Thyroid gland (tissue), 4 donors: ENCODE results near the gene ANKRD7. TPM values are rescaled to one million over a fixed set of nuclear protein-coding genes. Genes with fewer than 3 reads are reported as not detected.

Source experiments
- DNase-seq, 2 donors: peaks; one replicate each; pipeline ENCODE4 v3.0.0-alpha.2; 2019
- H3K27ac ChIP-seq, 3 donors: fragments of 200-600 bp; sonication (generic); 1 replicate in 2 of 3; 2 replicates in 1 of 3; pipeline ENCODE4 v1.5.1; 2016 to 2019; ENCODE audit warnings: mild to moderate bottlenecking in 1 of 3, moderate library complexity in 1 of 3
- H3K27me3 ChIP-seq: fragments of 200-600 bp; sonication (generic); one replicate; pipeline ENCODE4 v1.5.1; 2019
- H3K36me3 ChIP-seq, 2 donors: fragments of 200-600 bp; sonication (generic); one replicate each; pipeline ENCODE4 v1.5.1; 2016 to 2019
- H3K4me1 ChIP-seq, 2 donors: fragments of 200-600 bp; sonication (generic); one replicate each; pipeline ENCODE4 v1.5.1; 2017 to 2019
- H3K4me3 ChIP-seq, 3 donors: fragments of 200-600 bp; sonication (generic); replicated peaks in 1 of 3; 1 replicate in 2 of 3; 2 replicates in 1 of 3; pipeline ENCODE4 v1.5.1; 2016; ENCODE audit warnings: mild to moderate bottlenecking in 1 of 3
- H3K9me3 ChIP-seq: fragments of 200-600 bp; sonication (generic); one replicate; pipeline ENCODE4 v1.5.1; 2017
- POLR2A ChIP-seq, 2 donors: fragments of 450-650 bp; IDR thresholded peaks; one replicate each; pipeline ENCODE4 v1.6.1; 2017; ENCODE audit warnings: antibody characterized with exemption in 2 of 2, mild to moderate bottlenecking in 2 of 2, moderate library complexity in 1 of 2
- intact Hi-C: fragments of 100-400 bp; cut with DNase I; formaldehyde crosslinking; loops from one replicate; pipeline ENCODE4 v1.15.1; 2023
- total RNA-seq, 4 donors: library from RNA; depleted of rRNA; stranded (reverse); fragments of >200 nt; gene quantifications; one replicate each; pipeline ENCODE4 v1.2.3, GENCODE V29; 2016
- TF ChIP-seq, protein P1 (sequence below), 6 experiments: fragments of 200-600 bp in 3 of 6; fragments of 450-650 bp in 3 of 6; sonication (generic) in 3 of 6; IDR thresholded peaks; one replicate each; pipeline ENCODE4 v1.5.1; 2016 to 2019; ENCODE audit warnings: antibody characterized with exemption in 6 of 6, mild to moderate bottlenecking in 2 of 6, inconsistent platforms in 1 of 6, moderate library complexity in 1 of 6

Gene ANKRD7
- total RNA-seq, 4 donors from 2014 or later, result 3.3 to 8.2 (median 5.1) TPM

DNA sequence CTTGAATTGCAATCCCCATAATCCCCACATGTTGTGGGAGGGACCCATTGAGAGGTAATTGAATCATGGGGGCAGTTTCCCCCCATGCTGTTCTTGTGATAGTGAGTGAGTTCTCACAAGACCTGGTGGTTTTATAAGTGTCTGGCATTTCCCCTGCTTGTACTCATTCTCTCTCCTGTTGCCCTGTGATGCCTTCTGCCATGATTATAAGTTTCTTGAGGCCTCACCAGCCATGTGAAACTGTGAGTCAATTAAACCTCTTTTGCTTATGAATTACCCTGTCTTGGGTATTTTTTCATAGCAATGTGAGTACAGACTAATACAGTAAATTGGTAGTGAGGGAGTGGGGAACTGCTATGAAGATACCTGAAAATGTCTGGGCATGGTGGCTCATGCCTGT lies 65.0 kb downstream of the ANKRD7 start:
- no peaks in the 10 kb centered on the region for H3K27me3 ChIP-seq
- no peaks in the 10 kb centered on the region for H3K36me3 ChIP-seq
- no peak overlapping the region for H3K4me3 ChIP-seq
- H3K9me3 ChIP-seq, result no peaks in the 10 kb centered on the region
- DNase-seq, result no peak
- intact Hi-C loops, result no loop called here
- no peaks in the 10 kb centered on the region for H3K4me1 ChIP-seq
- no peak overlapping the region for H3K27ac ChIP-seq
- TF ChIP-seq POLR2A (IDR thresholded peaks at IDR 0.05), result no peak
- TF ChIP-seq, protein P1, sequence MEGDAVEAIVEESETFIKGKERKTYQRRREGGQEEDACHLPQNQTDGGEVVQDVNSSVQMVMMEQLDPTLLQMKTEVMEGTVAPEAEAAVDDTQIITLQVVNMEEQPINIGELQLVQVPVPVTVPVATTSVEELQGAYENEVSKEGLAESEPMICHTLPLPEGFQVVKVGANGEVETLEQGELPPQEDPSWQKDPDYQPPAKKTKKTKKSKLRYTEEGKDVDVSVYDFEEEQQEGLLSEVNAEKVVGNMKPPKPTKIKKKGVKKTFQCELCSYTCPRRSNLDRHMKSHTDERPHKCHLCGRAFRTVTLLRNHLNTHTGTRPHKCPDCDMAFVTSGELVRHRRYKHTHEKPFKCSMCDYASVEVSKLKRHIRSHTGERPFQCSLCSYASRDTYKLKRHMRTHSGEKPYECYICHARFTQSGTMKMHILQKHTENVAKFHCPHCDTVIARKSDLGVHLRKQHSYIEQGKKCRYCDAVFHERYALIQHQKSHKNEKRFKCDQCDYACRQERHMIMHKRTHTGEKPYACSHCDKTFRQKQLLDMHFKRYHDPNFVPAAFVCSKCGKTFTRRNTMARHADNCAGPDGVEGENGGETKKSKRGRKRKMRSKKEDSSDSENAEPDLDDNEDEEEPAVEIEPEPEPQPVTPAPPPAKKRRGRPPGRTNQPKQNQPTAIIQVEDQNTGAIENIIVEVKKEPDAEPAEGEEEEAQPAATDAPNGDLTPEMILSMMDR (IDR thresholded peaks at IDR 0.05), result no peak

Other genes with a start within 250 kb of the ANKRD7 start
- gene LSM8, start 40.5 kb upstream of the ANKRD7 start, total RNA-seq, result 10 to 100 TPM; 28.2 to 42.9 (median 37.3) TPM